HepG2 (cell line): ENCODE measurements around the gene C2orf92. TPM values are rescaled to one million over a fixed set of nuclear protein-coding genes. Genes with fewer than 3 reads are reported as not detected.

Source experiments
- ATAC-seq: fragments of 200-7000 bp; cut with Tn5 transposase; 3 replicates; pipeline ENCODE4 v1.9.1; 2020; ENCODE audit warnings: mild to moderate bottlenecking, moderate library complexity
- BruUV-seq: library from RNA; stranded (reverse); fragments of 400-500 nt; replicated peaks from 2 replicates; lab custom pipeline; 2021; lab: Mats Ljungman, UMichigan
- CTCF ChIA-PET: fragments of 300-600 bp; formaldehyde crosslinking; extraction: SDS; loops from one replicate; lab custom pipeline; 2021; ENCODE audit warnings: low total read pairs, inconsistent platforms, low intra/inter-chr PET ratio; lab: Yijun Ruan, JAX
- POLR2A ChIA-PET: fragments of 350-600 bp; sonication (Branson Sonifier 250); formaldehyde crosslinking; loops from one replicate; lab custom pipeline; 2020; ENCODE audit warnings: antibody characterized with exemption, inconsistent platforms; lab: Yijun Ruan, JAX
- DNase-seq: peaks from one replicate; pipeline ENCODE4 v3.0.0-alpha.2; 2015; ENCODE audit warnings: low spot score
- FAIRE-seq: peaks from 3 replicates; lab custom pipeline; 2011; peaks lifted over from hg19 to GRCh38; lab: Jason Lieb, UNC
- H2AFZ ChIP-seq: one replicate; pipeline ENCODE4 v1.6.1; 2011; ENCODE audit warnings: low read length, inconsistent platforms
- H3K27ac ChIP-seq: fragments of 300-600 bp; 3 replicates; pipeline ENCODE4 v1.8.0; 2011; ENCODE audit warnings: mixed run types, mild to moderate bottlenecking, mixed read lengths, low read length, inconsistent platforms; ENCODE audit not compliant: insufficient read depth; ENCODE audit errors: extremely low read length
- H3K27me3 ChIP-seq, 2 experiments: fragments of 200-600 bp in 1 of 2; 2 replicates in 1 of 2; 3 replicates in 1 of 2; pipeline versions ENCODE4 v1.6.0 to v1.8.0; 2011; ENCODE audit warnings: low read length in 2 of 2, mild to moderate bottlenecking in 2 of 2, moderate library complexity in 2 of 2, inconsistent platforms in 1 of 2; ENCODE audit not compliant: insufficient read depth in 2 of 2, control insufficient read depth in 1 of 2
- H3K36me3 ChIP-seq, 2 experiments: fragments of 200-600 bp in 1 of 2; replicated peaks in 1 of 2; 2 replicates in 1 of 2; 3 replicates in 1 of 2; pipeline versions ENCODE4 v1.5.1 to v1.8.0; 2011; ENCODE audit warnings: low read length in 2 of 2, inconsistent platforms in 1 of 2; ENCODE audit not compliant: insufficient read depth in 2 of 2, control insufficient read depth in 1 of 2
- H3K4me1 ChIP-seq: 2 replicates; pipeline ENCODE4 v1.5.1; 2012; ENCODE audit warnings: low read length, inconsistent platforms; ENCODE audit not compliant: insufficient read depth
- H3K4me2 ChIP-seq: 2 replicates; pipeline ENCODE4 v1.6.0; 2011; ENCODE audit warnings: low read depth, low read length, inconsistent platforms
- H3K4me3 ChIP-seq, 3 experiments: fragments of 200-600 bp in 1 of 3; sonication (generic), shearing (Covaris generic) in 1 of 3; replicated peaks in 1 of 3; 2 replicates each; pipeline ENCODE4 v1.5.1; 2011 to 2016; ENCODE audit warnings: low read length in 3 of 3, inconsistent platforms in 2 of 3, low read depth in 2 of 3, mild to moderate bottlenecking in 2 of 3, control low read depth in 1 of 3, mixed read lengths in 1 of 3; ENCODE audit not compliant: insufficient read depth in 1 of 3
- H3K79me2 ChIP-seq: one replicate; pipeline ENCODE4 v1.6.1; 2011; ENCODE audit warnings: low read length, inconsistent platforms; ENCODE audit not compliant: insufficient read depth
- H3K9ac ChIP-seq: 2 replicates; pipeline ENCODE4 v1.6.0; 2011; ENCODE audit warnings: mild to moderate bottlenecking, low read depth, low read length, inconsistent platforms; ENCODE audit not compliant: insufficient read depth
- H3K9me3 ChIP-seq: 2 replicates; pipeline ENCODE4 v1.5.1; 2012; ENCODE audit warnings: mild to moderate bottlenecking, low read length
- H4K20me1 ChIP-seq: 2 replicates; pipeline ENCODE4 v1.6.0; 2011; ENCODE audit warnings: inconsistent platforms, mild to moderate bottlenecking, low read length, moderate library complexity; ENCODE audit not compliant: insufficient read depth
- CBFB ChIP-seq: sonication (generic); formaldehyde crosslinking; IDR thresholded peaks from 2 replicates; pipeline ENCODE4 v1.4.0; 2020; ENCODE audit warnings: missing genetic modification reagents
- ELF3 ChIP-seq: IDR thresholded peaks from 2 replicates; pipeline ENCODE4 v1.6.1; 2016; ENCODE audit warnings: missing genetic modification reagents, missing compliant biosample characterization
- HNRNPL ChIP-seq: fragments of 200-400 bp; formaldehyde crosslinking; IDR thresholded peaks from 2 replicates; pipeline ENCODE4 v1.6.1; 2017; ENCODE audit warnings: mild to moderate bottlenecking, low read depth, low read length
- IKZF1 ChIP-seq: fragments of 450-650 bp; IDR thresholded peaks from 2 replicates; pipeline ENCODE4 v1.7.1; 2016
- KDM6A ChIP-seq: IDR thresholded peaks from 2 replicates; pipeline ENCODE4 v1.6.1; 2016; ENCODE audit warnings: low read depth
- MAFF ChIP-seq: IDR thresholded peaks from 2 replicates; pipeline ENCODE4 v1.6.1; 2011; ENCODE audit warnings: low read depth, low read length, improper control_type of control experiment
- PAXIP1 ChIP-seq: sonication (generic); formaldehyde crosslinking; conservative IDR thresholded peaks from 2 replicates; pipeline ENCODE4 v1.4.0; 2020; ENCODE audit warnings: mild to moderate bottlenecking, missing genetic modification reagents, moderate library complexity
- TFAP4 ChIP-seq: sonication (generic); IDR thresholded peaks from 2 replicates; pipeline ENCODE4 v1.6.1; 2016; ENCODE audit warnings: low read depth, borderline replicate concordance
- ZBTB34 ChIP-seq: sonication (generic); formaldehyde crosslinking; IDR thresholded peaks from 2 replicates; pipeline ENCODE4 v1.8.0; 2022; ENCODE audit warnings: mild to moderate bottlenecking, missing genetic modification reagents
- ZGPAT ChIP-seq: IDR thresholded peaks from 2 replicates; pipeline ENCODE4 v1.6.1; 2016; ENCODE audit warnings: mild to moderate bottlenecking
- ZNF513 ChIP-seq: sonication (generic); formaldehyde crosslinking; conservative IDR thresholded peaks from 2 replicates; pipeline ENCODE4 v1.5.0; 2020; ENCODE audit warnings: missing genetic modification reagents
- ZNF589 ChIP-seq: sonication (generic); formaldehyde crosslinking; conservative IDR thresholded peaks from 2 replicates; pipeline ENCODE4 v1.8.0; 2022; ENCODE audit warnings: mild to moderate bottlenecking, moderate library complexity, missing genetic modification reagents
- WGBS: methylation state at CpG from one replicate; pipeline ENCODE4 v1.1.6; 2017; ENCODE audit warnings: low lambda C conversion rate; 5-methylcytosine and 5-hydroxymethylcytosine counted together
- in situ Hi-C: cut with HindIII; loops from 2 replicates; pipeline ENCODE4 v1.10.0; 2017; ENCODE audit warnings: low pct_unique_long_range_greater_than_20kb; ENCODE audit not compliant: extremely low pct_ligation_motif_present
- intact Hi-C: fragments of 100-400 bp; cut with micrococcal nuclease; formaldehyde crosslinking; loops from one replicate; pipeline ENCODE4 v1.10.0; 2022; ENCODE audit not compliant: unreplicated experiment
- polyA plus RNA-seq, 8 experiments: library from polyadenylated mRNA; depleted of rRNA in 3 of 8; stranded (reverse) in 7 of 8; unstranded in 1 of 8; fragments of >200 nt; fragmentation: Illumina TruSeq in 4 of 8; extraction: Trizol in 4 of 8; gene quantifications; 2 replicates each; pipeline versions ENCODE4 v1.2.1 to v1.2.3, GENCODE V29; 2011 to 2016; ENCODE audit warnings: low read depth in 4 of 8, missing spikeins in 1 of 8, mixed read lengths in 1 of 8; ENCODE audit not compliant: insufficient read depth in 1 of 8
- total RNA-seq, 5 experiments: library from RNA; depleted of rRNA; stranded (reverse); fragments of >200 nt; fragmentation: Illumina TruSeq; extraction: Trizol; gene quantifications; 2 replicates each; pipeline ENCODE4 v1.2.3, GENCODE V29; 2016; ENCODE audit warnings: low read depth in 1 of 5

C2orf92 gene
- total and polyA plus RNA-seq, 2 of the 13 experiments (the other 11 are each of a cell fraction or from before 2014, with no cell fraction given), result 4.9 to 5.0 TPM

- TF ChIP-seq PAXIP1 (0 out of 2 replicates have a peak, but pooled peaks have one; percentile 12), CBFB (CRISPR knock-in tag) (no peak)
Measured at GRCh38 chr2:97697252-97698235, 28.0 kb downstream of the C2orf92 start (continued).

- Histone ChIP-seq H3K27me3 (no peaks in the 10 kb centered on the region), H3K4me1 (peaks cover 13% of the 10 kb centered on the region; the same call in 1 of the 2 replicates), H3K36me3 (no peaks in the 10 kb centered on the region), H3K4me3 (no peak overlapping the region), H3K4me2 (no peak overlapping the region), H3K9ac (no peak overlapping the region), H3K9me3 (no peaks in the 10 kb centered on the region), H2AFZ (no peak overlapping the region), H4K20me1 (no peaks in the 10 kb centered on the region), H3K79me2 (no peaks in the 10 kb centered on the region), H3K27ac (no peak overlapping the region)
- WGBS, result 38% methylated on average over 4 of the region's 4 CpGs
- DNase-seq (no peak), ATAC-seq (no peak), FAIRE-seq (no peak)
- intact Hi-C loops (no loop called here), in situ Hi-C loops (no loop called here)
- no TSS peak for BruUV-seq
- POLR2A ChIA-PET, result interaction anchor here (1.9 to 3.3 kb wide), 2 partner anchors 34 to 108 kb away, joined by 6 to 13 read pairs; partner anchors contain the start of gene ACTR1B
- CTCF ChIA-PET, result interaction anchor here (6.4 kb wide), 1 partner anchor 107 kb away, joined by 267 read pairs; no protein-coding TSS in a partner anchor
- TF ChIP-seq ZNF513 (CRISPR knock-in tag) (no peak), ZGPAT (CRISPR knock-in tag) (no peak), ZNF589 (CRISPR knock-in tag) (no peak), MAFF (no peak), HNRNPL (no peak), IKZF1 (no peak), ZBTB34 (CRISPR knock-in tag) (no peak), KDM6A (CRISPR knock-in tag) (no peak), ELF3 (CRISPR knock-in tag) (no peak), TFAP4 (no peak)
Measured at GRCh38 chr2:97698530-97698929, 29.0 kb downstream of the C2orf92 start.
